ENCODE results near the gene PLPP3. TPM values are rescaled to one million over a fixed set of nuclear protein-coding genes. Genes with fewer than 3 reads are reported as not detected.

PLPP3 gene
- total RNA-seq, 1 experiment from 2014 or later: 3.4 TPM

DNA sequence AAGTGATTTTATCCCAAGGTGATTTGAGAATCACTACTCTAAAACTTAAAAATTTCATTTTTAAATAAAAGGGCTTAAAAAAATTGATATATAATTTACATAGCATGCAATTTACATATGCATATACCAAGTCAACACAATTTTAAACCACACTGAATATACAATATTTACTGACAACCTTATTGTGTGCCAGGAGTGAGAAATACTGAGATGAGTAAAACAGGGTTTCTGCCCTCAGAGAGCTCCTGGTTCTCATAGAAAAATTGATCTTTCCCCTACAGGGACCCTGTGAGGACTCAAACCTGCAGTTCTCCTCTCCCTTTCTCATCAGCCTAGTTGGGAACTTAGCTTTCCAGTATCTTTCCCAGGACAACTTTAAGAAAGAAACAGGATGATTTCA is 27.0 kb downstream of the PLPP3 start:
- intact Hi-C loops (cut with micrococcal nuclease): no loop called here
- ChIA-PET POLR2A (no interaction called here), RAD21 (ENCODE audit: low non-redundant PET in 1 of 2, low total read pairs in 2 of 2, uncharacterized antibody in 2 of 2, unreplicated experiment in 2 of 2) (no interaction called here), CTCF (no interaction called here)
- no peak overlapping the region for H3K9ac ChIP-seq (ENCODE audit: low read length)
- no peak overlapping the region for H3K4me3 ChIP-seq (replicated peaks in 1 of 2; ENCODE audit: low read depth in 1 of 2, low read length in 2 of 2)
- ATAC-seq: no peak
- H3K27ac ChIP-seq (ENCODE audit: low read depth, low read length): no peak overlapping the region
- H3K27me3 ChIP-seq (ENCODE audit: insufficient read depth, low read length): no peaks in the 10 kb centered on the region
- H3K4me2 ChIP-seq (ENCODE audit: low read length): no peak overlapping the region
- no TSS peak for BruUV-seq (replicated peaks)
- H3K79me2 ChIP-seq (ENCODE audit: insufficient read depth, low read length): no peaks in the 10 kb centered on the region
- peaks cover 0 to 4% of the 10 kb centered on the region in 2 experiments; a peak in 1 of 4 replicates for H3K4me1 ChIP-seq (ENCODE audit: control insufficient read depth in 1 of 2, insufficient read depth in 2 of 2, low read length in 2 of 2)
- no peak overlapping the region for H2AFZ ChIP-seq (ENCODE audit: low read depth, low read length, poor library complexity, severe bottlenecking)
- TF ChIP-seq MAX (IDR thresholded peaks at IDR 0.05) (no peak), ZBTB33 (IDR thresholded peaks at IDR 0.05; ENCODE audit: extremely low read depth, insufficient replicate concordance, low read length) (no peak), REST (IDR thresholded peaks at IDR 0.05; ENCODE audit: low read depth) (no peak), EZH2 (IDR thresholded peaks at IDR 0.05) (no peak), ATF3 (IDR thresholded peaks at IDR 0.05) (no peak), POLR2AphosphoS5 (IDR thresholded peaks at IDR 0.05; ENCODE audit: low read depth, low read length) (no peak), RAD21 (IDR thresholded peaks at IDR 0.05; ENCODE audit: low read depth) (no peak), SIN3A (IDR thresholded peaks at IDR 0.05; ENCODE audit: low read depth) (no peak), CBX3 (IDR thresholded peaks at IDR 0.05; ENCODE audit: low read depth) (no peak), CEBPB (IDR thresholded peaks at IDR 0.05; ENCODE audit: low read depth) (no peak), FOSL1 (IDR thresholded peaks at IDR 0.05; ENCODE audit: low read depth) (no peak), ZFX (IDR thresholded peaks at IDR 0.05) (no peak), EZH2phosphoT487 (IDR thresholded peaks at IDR 0.05; ENCODE audit: borderline replicate concordance) (no peak), POLR2A (IDR thresholded peaks at IDR 0.05; ENCODE audit: borderline replicate concordance, extremely low read depth, insufficient read depth, insufficient read length) (no peak), SP1 (IDR thresholded peaks at IDR 0.05; ENCODE audit: low read depth) (no peak), JUND (IDR thresholded peaks at IDR 0.05) (no peak), ZNF274 (IDR thresholded peaks at IDR 0.05; ENCODE audit: low read depth, low read length) (no peak), EGR1 (IDR thresholded peaks at IDR 0.05; ENCODE audit: low read depth) (no peak), YY1 (IDR thresholded peaks at IDR 0.05; ENCODE audit: extremely low read depth, insufficient replicate concordance, low read depth, low read length) (no peak)
- H3K9me3 ChIP-seq (ENCODE audit: control insufficient read depth in 1 of 2, insufficient read depth in 1 of 2, low read depth in 1 of 2, low read length in 2 of 2): no peaks in the 10 kb centered on the region
- H3K9me2 ChIP-seq (ENCODE audit: insufficient read depth): no peaks in the 10 kb centered on the region
- H4K20me1 ChIP-seq (ENCODE audit: insufficient read depth): no peaks in the 10 kb centered on the region
- no peaks in the 10 kb centered on the region for H3K36me3 ChIP-seq (ENCODE audit: control insufficient read depth in 1 of 2, insufficient read depth in 2 of 2, low read length in 2 of 2)
- no peak for DNase-seq (ENCODE audit: low read depth, low spot score)
